ENCODE measurements around the gene MC2R.

MC2R gene

DNA sequence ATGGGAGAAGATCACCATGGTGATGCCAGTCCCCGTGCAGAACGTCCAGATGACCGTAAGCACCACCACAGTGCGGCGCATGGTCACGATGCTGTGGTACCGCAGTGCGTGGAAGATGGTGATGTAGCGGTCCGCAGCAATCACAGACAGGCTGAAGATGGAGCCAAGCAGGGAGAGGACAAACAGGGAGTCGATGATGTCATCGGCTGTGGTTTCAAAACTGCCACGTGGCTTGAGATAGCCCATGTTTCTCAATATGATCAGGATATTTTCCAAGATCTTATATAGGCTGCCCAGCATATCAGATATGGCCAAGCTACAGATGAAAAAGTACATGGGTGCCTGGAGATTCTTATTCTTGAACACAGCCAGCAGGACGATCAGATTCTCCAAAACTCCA is 30.3 kb downstream of the MC2R start:
- no peak overlapping the region for H3K4me3 ChIP-seq (ENCODE audit: low read depth, low read length)

DNA sequence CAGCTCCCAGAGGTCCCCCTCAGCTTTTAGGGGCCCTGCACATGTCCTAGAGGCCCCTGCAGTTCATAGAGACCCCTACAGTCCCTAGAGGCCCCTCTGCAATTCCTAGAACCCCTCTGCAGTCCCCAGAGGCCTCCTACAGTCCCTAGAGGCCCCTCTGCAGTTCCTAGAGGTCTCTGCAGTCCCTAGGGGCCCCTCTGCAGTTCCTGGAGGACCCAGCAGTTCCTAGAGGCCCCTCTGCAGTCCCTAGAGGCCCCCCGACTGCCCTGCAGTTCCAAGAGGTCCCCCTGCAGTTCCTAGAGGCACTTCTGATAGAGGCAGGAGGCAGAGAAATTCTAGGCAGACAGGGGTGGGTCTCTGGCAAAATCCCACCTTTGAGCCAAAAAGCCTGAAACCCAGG is 35.4 kb downstream of the MC2R start:
- no peak overlapping the region for H3K4me3 ChIP-seq (ENCODE audit: low read depth, low read length)
- TF ChIP-seq, protein P1, sequence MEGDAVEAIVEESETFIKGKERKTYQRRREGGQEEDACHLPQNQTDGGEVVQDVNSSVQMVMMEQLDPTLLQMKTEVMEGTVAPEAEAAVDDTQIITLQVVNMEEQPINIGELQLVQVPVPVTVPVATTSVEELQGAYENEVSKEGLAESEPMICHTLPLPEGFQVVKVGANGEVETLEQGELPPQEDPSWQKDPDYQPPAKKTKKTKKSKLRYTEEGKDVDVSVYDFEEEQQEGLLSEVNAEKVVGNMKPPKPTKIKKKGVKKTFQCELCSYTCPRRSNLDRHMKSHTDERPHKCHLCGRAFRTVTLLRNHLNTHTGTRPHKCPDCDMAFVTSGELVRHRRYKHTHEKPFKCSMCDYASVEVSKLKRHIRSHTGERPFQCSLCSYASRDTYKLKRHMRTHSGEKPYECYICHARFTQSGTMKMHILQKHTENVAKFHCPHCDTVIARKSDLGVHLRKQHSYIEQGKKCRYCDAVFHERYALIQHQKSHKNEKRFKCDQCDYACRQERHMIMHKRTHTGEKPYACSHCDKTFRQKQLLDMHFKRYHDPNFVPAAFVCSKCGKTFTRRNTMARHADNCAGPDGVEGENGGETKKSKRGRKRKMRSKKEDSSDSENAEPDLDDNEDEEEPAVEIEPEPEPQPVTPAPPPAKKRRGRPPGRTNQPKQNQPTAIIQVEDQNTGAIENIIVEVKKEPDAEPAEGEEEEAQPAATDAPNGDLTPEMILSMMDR (IDR thresholded peaks at IDR 0.05; ENCODE audit: insufficient read depth, low read depth, low read length, missing control alignments) = no peak
- DNase-seq (ENCODE audit: low read depth) = no peak

More for the DNA sequence above, 30.3 kb downstream of the MC2R start:
- TF ChIP-seq, protein P1 (IDR thresholded peaks at IDR 0.05; ENCODE audit: insufficient read depth, low read depth, low read length, missing control alignments) = no peak
- no peak for DNase-seq (ENCODE audit: low read depth)

DNA sequence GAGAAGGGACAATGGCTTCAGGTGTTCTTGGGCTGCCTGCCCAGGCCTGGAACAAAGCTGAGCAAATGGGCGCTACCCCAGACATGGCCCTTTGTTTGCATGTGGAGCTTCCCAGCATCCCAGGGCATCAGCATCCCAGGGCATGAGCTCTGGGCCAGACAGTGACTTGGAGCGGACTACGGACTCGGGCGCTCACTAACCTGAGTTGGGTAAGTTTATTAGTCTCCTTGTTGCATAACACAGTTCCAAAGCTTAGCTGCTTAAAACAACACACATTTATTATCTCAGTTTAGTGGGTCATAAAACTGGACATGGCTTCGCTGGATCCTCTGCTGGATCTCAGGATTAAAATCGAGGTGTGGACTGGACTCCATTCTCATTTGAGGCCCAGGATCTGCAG is 35.8 kb downstream of the MC2R start:
- TF ChIP-seq, protein P1 (IDR thresholded peaks at IDR 0.05; ENCODE audit: insufficient read depth, low read depth, low read length, missing control alignments) = no peak
- no peak overlapping the region for H3K4me3 ChIP-seq (ENCODE audit: low read depth, low read length)
- DNase-seq (ENCODE audit: low read depth) = no peak

DNA sequence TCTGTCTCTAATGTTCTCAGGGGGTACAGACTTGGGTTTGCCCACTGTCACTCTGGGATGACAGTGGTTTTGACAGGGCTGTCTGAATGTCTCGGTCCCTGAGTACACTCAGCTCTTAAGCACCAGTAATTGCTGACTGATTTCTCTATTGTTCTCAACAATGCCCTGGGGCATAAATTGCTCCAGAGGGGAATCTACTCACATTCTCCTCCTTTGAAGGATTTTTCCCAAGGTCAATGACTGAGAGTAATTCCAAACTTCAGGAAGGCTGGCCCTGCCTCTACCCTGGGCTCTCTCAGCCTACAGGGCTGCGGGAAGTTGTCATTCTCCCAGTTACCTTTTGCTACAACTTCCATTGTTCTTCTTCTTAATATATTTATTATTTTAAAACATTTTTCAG is 36.5 kb downstream of the MC2R start:
- H3K4me3 ChIP-seq (ENCODE audit: low read depth, low read length) = no peak overlapping the region
- TF ChIP-seq, protein P1 (IDR thresholded peaks at IDR 0.05; ENCODE audit: insufficient read depth, low read depth, low read length, missing control alignments) = no peak
- no peak for DNase-seq (ENCODE audit: low read depth)

DNA sequence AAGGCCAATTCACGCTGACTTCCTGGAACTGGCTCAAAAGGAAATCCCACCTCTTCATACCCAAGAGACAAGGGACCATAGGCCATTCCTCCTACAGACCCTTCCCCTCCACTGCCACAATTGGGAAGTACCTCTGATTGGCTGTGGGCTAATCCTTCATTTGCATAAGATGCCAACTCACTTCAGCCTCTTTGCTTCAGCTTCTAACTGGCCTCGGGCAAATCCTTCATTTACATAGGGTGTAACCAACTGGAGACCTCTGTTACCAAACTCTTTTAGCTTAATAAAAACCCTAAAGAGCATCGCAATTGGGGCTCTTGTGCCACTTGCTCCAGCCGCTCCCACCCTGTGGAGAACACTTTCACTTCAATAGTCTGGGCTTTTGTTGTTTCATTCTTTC is 38.2 kb downstream of the MC2R start:
- TF ChIP-seq, protein P1 (IDR thresholded peaks at IDR 0.05; ENCODE audit: insufficient read depth, low read depth, low read length, missing control alignments) = no peak
- H3K4me3 ChIP-seq (ENCODE audit: low read depth, low read length) = no peak overlapping the region
- no peak for DNase-seq (ENCODE audit: low read depth)

DNA sequence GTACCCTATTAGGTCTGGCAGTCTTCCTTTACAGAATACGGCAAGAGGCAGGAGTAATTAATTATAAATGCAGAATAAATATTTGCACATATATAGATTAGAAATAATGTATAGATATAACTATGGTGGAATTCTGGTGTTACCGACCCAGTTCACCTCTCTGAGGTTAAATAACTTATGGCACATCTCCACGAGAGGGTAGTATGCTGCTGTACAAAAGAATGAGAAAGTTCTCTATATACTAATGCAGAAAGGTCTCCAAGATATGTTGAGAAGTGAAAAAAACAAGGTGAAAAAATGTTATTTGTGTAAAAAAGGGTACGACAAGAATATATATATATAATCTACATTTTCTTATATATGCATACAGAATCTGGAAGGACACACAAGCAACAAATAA is 40.8 kb downstream of the MC2R start:
- no peak overlapping the region for H3K4me3 ChIP-seq (ENCODE audit: low read depth, low read length)
- no peak for DNase-seq (ENCODE audit: low read depth)
- TF ChIP-seq, protein P1 (IDR thresholded peaks at IDR 0.05; ENCODE audit: insufficient read depth, low read depth, low read length, missing control alignments) = no peak

DNA sequence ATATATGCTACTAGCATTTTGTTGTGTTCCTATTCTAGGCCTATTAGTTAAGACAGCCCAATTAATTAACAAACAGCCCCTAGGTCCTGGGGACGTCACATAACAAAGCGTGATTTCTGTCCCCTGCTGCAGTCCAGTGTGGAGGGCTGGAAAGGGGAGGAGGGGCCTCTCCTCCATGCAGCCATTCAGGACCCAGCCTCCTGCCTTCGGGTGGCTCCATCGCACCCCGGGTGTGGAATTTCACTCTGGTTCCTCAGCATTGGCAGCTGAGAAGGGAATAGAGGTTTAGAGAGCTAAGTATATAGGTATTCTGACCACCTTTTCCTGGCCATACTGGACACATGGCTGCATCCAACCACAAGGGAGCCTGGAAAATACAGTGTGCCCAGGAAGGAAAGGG is 42.4 kb downstream of the MC2R start:
- no peak for DNase-seq (ENCODE audit: low read depth)

More for the DNA sequence above, 42.4 kb downstream of the MC2R start:
- TF ChIP-seq, protein P1 (IDR thresholded peaks at IDR 0.05; ENCODE audit: insufficient read depth, low read depth, low read length, missing control alignments) = no peak
- no peak overlapping the region for H3K4me3 ChIP-seq (ENCODE audit: low read depth, low read length)

Measured in GM12865 (cell line).